Measurements from ENCODE around the gene STMN1. TPM values are rescaled to one million over a fixed set of nuclear protein-coding genes. Genes with fewer than 3 reads are reported as not detected.

STMN1 gene
- total RNA-seq, 1 donor from 2014 or later = 25.6 TPM

DNA sequence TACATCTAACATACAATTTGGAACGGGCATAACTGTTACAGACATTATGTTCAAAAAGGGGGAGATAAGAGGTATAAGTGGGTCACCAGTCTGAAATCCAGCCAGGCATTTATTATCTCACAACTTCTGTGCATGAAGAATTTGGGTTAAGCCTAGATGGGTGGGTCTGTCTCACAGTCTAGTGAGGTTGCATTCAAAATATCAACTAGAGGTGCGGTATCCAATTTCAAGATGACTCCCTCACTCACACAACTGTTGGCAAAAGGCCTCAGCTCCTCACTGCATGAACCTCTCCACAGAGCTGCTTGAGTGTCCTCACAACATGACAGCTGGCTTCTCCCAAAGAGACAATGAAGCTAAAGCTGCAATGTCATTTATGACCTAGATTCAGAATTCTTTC, 51.7 kb downstream of the STMN1 start:
- Mint-ChIP-seq H3K9me3 (peaks cover 2% of the 10 kb centered on the region), H3K4me1 (peaks cover 11% of the 10 kb centered on the region), H3K36me3 (ENCODE audit: low read depth) (peaks cover 1% of the 10 kb centered on the region), H3K27ac (no peak overlapping the region), H3K27me3 (no peaks in the 10 kb centered on the region), H3K4me3 (no peak overlapping the region)
- ChIA-PET CTCF (no interaction called here), POLR2A (no interaction called here)
- ATAC-seq (ENCODE audit: low read depth) (no peak), DNase-seq (no peak)
- TF ChIP-seq CTCF (IDR thresholded peaks at IDR 0.05) = no peak
- intact Hi-C loops (cut with micrococcal nuclease) = no loop called here

Other genes with a start within 250 kb of the STMN1 start
- gene SELENON, start 106.2 kb downstream of the STMN1 start, total RNA-seq = 13.5 and 15.1 TPM in 2 replicates
- 34.6 and 35.3 TPM in 2 replicates for gene MTFR1L, start 86.5 kb downstream of the STMN1 start, total RNA-seq
- 0.42 and 0.64 TPM in 2 replicates for gene AUNIP, start 47.0 kb downstream of the STMN1 start, total RNA-seq
- 3.7 and 4.6 TPM in 2 replicates for gene PAQR7, start 30.7 kb downstream of the STMN1 start, total RNA-seq
- gene PAFAH2, start 91.6 kb upstream of the STMN1 start, total RNA-seq = 5.4 and 9.2 TPM in 2 replicates
- not detected in 2 replicates for gene EXTL1, start 115.4 kb upstream of the STMN1 start, total RNA-seq
- not detected in 2 replicates for gene SLC30A2, start 139.7 kb upstream of the STMN1 start, total RNA-seq
- gene TRIM63, start 161.2 kb upstream of the STMN1 start, total RNA-seq = not detected in 2 replicates
- gene PDIK1L, start 205.4 kb upstream of the STMN1 start, total RNA-seq = 9.4 and 10.5 TPM in 2 replicates

All from activated B cell treated with CpG ODN at 0.5 μM for 24 hours (primary cell).